CD4-positive, alpha-beta T cell (primary cell): ENCODE measurements around the gene HYAL4. TPM values are rescaled to one million over a fixed set of nuclear protein-coding genes. Genes with fewer than 3 reads are reported as not detected.
A peak's percentile ranks its signal among the peaks of the same experiment; 100 is the strongest.

Source experiments
- ATAC-seq: fragments of 200-7000 bp; cut with Tn5 transposase; one replicate; pipeline ENCODE4 v1.10.0; 2022; ENCODE audit warnings: mild to moderate bottlenecking; ENCODE audit not compliant: poor library complexity
- CTCF ChIA-PET: fragments of 350-600 bp; sonication (Branson Sonifier 250); formaldehyde crosslinking; loops from one replicate; lab custom pipeline; 2021; ENCODE audit warnings: antibody characterized with exemption, inconsistent platforms; lab: Charles Lee
- POLR2A ChIA-PET: fragments of 350-600 bp; sonication (Branson Sonifier 250); formaldehyde crosslinking; loops from one replicate; lab custom pipeline; 2021; ENCODE audit warnings: antibody characterized with exemption, inconsistent platforms; lab: Charles Lee
- DNase-seq, 14 experiments: peaks; one replicate each; pipeline ENCODE4 v3.0.0-alpha.2; 2013 to 2020; ENCODE audit warnings: mixed read lengths in 2 of 14
- H3K27ac ChIP-seq, 2 donors: one replicate each; pipeline versions ENCODE4 v1.5.1 to v1.7.0; 2013; ENCODE audit warnings: low read length in 2 of 2, low read depth in 1 of 2, mild to moderate bottlenecking in 1 of 2
- H3K27me3 ChIP-seq, 2 experiments: 1 replicate in 1 of 2; 2 replicates in 1 of 2; pipeline versions ENCODE4 v1.6.1 to v1.7.0; 2013; ENCODE audit warnings: low read length in 2 of 2, control low read depth in 1 of 2, mild to moderate bottlenecking in 1 of 2, moderate library complexity in 1 of 2; ENCODE audit not compliant: insufficient read depth in 2 of 2, control insufficient read depth in 1 of 2
- H3K36me3 ChIP-seq: one replicate; pipeline ENCODE4 v1.6.1; 2013; ENCODE audit warnings: low read length, control low read depth; ENCODE audit not compliant: insufficient read depth
- H3K4me1 ChIP-seq: one replicate; pipeline ENCODE4 v1.6.1; 2013; ENCODE audit warnings: low read length, control low read depth; ENCODE audit not compliant: insufficient read depth
- H3K4me3 ChIP-seq: one replicate; pipeline ENCODE4 v1.5.1; 2013; ENCODE audit warnings: mild to moderate bottlenecking, low read length, moderate library complexity
- H3K9me3 ChIP-seq, 2 experiments: 1 replicate in 1 of 2; 2 replicates in 1 of 2; pipeline versions ENCODE4 v1.6.1 to v1.7.0; 2013; ENCODE audit warnings: low read length in 2 of 2, mild to moderate bottlenecking in 2 of 2, control low read depth in 1 of 2, moderate library complexity in 1 of 2; ENCODE audit not compliant: control insufficient read depth in 1 of 2, insufficient read depth in 1 of 2
- H3K27ac Mint-ChIP-seq: one replicate; pipeline ENCODE4 v1.8.0; 2020; ENCODE audit warnings: mixed read lengths
- H3K27me3 Mint-ChIP-seq: one replicate; pipeline ENCODE4 v1.8.0; 2021; ENCODE audit warnings: mixed read lengths
- H3K36me3 Mint-ChIP-seq: one replicate; pipeline ENCODE4 v1.8.0; 2021; ENCODE audit warnings: low read depth, mixed read lengths
- H3K4me1 Mint-ChIP-seq: one replicate; pipeline ENCODE4 v1.8.0; 2021; ENCODE audit warnings: low read depth, mixed read lengths
- H3K4me3 Mint-ChIP-seq: one replicate; pipeline ENCODE4 v1.8.0; 2020; ENCODE audit warnings: mild to moderate bottlenecking, mixed read lengths
- H3K9me3 Mint-ChIP-seq: one replicate; pipeline ENCODE4 v1.8.0; 2020; ENCODE audit warnings: mixed read lengths
- intact Hi-C, 2 experiments: fragments of 100-400 bp; cut with DNase I in 1 of 2; cut with micrococcal nuclease in 1 of 2; formaldehyde crosslinking; loops; one replicate each; pipeline versions ENCODE4 v1.15.1 to v1.9.0; 2023 to 2025; cut with DNase I, micrococcal nuclease
- total RNA-seq, 174 experiments: library from RNA in 2 of 174; stranded (reverse) in 2 of 174; gene quantifications; one replicate each; pipeline ENCODE4 v1.2.3 and lab custom pipeline; 2021 to 2026
- TF ChIP-seq, protein P1 (sequence below): fragments of 200-600 bp; IDR thresholded peaks from one replicate; pipeline ENCODE4 v1.8.0; 2022; ENCODE audit warnings: antibody characterized with exemption, mild to moderate bottlenecking

HYAL4 gene
- total RNA-seq, 2 experiments from 2014 or later = 0.14 TPM; not detected in 1

- no peaks in the 10 kb centered on the region for H3K9me3 Mint-ChIP-seq
- no peaks in the 10 kb centered on the region for H3K9me3 ChIP-seq
- no peaks in the 10 kb centered on the region for H3K27me3 ChIP-seq
- no peaks in the 10 kb centered on the region for H3K36me3 ChIP-seq
- no peaks in the 10 kb centered on the region for H3K4me1 ChIP-seq
- intact Hi-C loops = loop anchor here (1.0 to 5.0 kb wide), 6 partner anchors 68 to 371 kb away; no protein-coding TSS in a partner anchor
- TF ChIP-seq, protein P1, sequence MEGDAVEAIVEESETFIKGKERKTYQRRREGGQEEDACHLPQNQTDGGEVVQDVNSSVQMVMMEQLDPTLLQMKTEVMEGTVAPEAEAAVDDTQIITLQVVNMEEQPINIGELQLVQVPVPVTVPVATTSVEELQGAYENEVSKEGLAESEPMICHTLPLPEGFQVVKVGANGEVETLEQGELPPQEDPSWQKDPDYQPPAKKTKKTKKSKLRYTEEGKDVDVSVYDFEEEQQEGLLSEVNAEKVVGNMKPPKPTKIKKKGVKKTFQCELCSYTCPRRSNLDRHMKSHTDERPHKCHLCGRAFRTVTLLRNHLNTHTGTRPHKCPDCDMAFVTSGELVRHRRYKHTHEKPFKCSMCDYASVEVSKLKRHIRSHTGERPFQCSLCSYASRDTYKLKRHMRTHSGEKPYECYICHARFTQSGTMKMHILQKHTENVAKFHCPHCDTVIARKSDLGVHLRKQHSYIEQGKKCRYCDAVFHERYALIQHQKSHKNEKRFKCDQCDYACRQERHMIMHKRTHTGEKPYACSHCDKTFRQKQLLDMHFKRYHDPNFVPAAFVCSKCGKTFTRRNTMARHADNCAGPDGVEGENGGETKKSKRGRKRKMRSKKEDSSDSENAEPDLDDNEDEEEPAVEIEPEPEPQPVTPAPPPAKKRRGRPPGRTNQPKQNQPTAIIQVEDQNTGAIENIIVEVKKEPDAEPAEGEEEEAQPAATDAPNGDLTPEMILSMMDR = peak; percentile 76
- DNase-seq (peak in 8 of 14 experiments; percentile 5 to 74 (median 32)), ATAC-seq (peak; percentile 78)
- no peak overlapping the region for H3K4me3 ChIP-seq
- ChIA-PET CTCF (interaction anchor here (0.8 to 1.9 kb wide), 2 partner anchors 11 to 183 kb away, joined by 3 to 6 read pairs; no protein-coding TSS in a partner anchor), POLR2A (no interaction called here)
- no peaks in the 10 kb centered on the region for H3K36me3 Mint-ChIP-seq
- no peak overlapping the region for H3K27ac Mint-ChIP-seq
- H3K4me1 Mint-ChIP-seq = no peaks in the 10 kb centered on the region
- H3K27ac ChIP-seq = no peak overlapping the region
- H3K27me3 Mint-ChIP-seq = peaks cover 4% of the 10 kb centered on the region
- no peak overlapping the region for H3K4me3 Mint-ChIP-seq
These were observed 20.6 kb downstream of the HYAL4 start for GRCh38 chr7:123865517-123866117.

GRCh38 chr7:123867225-123867624 lies 22.3 kb downstream of the HYAL4 start:
- peaks cover 2% of the 10 kb centered on the region for H3K4me1 Mint-ChIP-seq
- H3K4me3 Mint-ChIP-seq = no peak overlapping the region
- POLR2A ChIA-PET = no interaction called here
- H3K36me3 Mint-ChIP-seq = no peaks in the 10 kb centered on the region
- TF ChIP-seq, protein P1 = no peak
- no peak overlapping the region for H3K27ac Mint-ChIP-seq
- no peaks in the 10 kb centered on the region for H3K9me3 Mint-ChIP-seq
- no peaks in the 10 kb centered on the region for H3K4me1 ChIP-seq
- DNase-seq (peak in 2 of 14 experiments; percentile 21 to 40), ATAC-seq (no peak)
- no peaks in the 10 kb centered on the region for H3K9me3 ChIP-seq
- intact Hi-C loops = loop anchor here (5.0 kb wide), 2 partner anchors 70 to 285 kb away; no protein-coding TSS in a partner anchor
- H3K27me3 Mint-ChIP-seq = peaks cover 5% of the 10 kb centered on the region
- CTCF ChIA-PET = interaction anchor here (0.8 kb wide), 1 partner anchor 185 kb away, joined by 3 read pairs; no protein-coding TSS in a partner anchor
- H3K36me3 ChIP-seq = no peaks in the 10 kb centered on the region
- H3K27ac ChIP-seq = no peak overlapping the region
- H3K4me3 ChIP-seq = no peak overlapping the region
- peaks cover 0 to 3% of the 10 kb centered on the region in 2 experiments for H3K27me3 ChIP-seq

- peaks cover 3 to 14% of the 10 kb centered on the region in 2 experiments for H3K27me3 ChIP-seq
- ChIA-PET POLR2A (no interaction called here), CTCF (interaction anchor here (0.9 kb wide), 1 partner anchor 190 kb away, joined by 5 read pairs; no protein-coding TSS in a partner anchor)
- no peaks in the 10 kb centered on the region for H3K4me1 ChIP-seq
- no peaks in the 10 kb centered on the region for H3K36me3 ChIP-seq
- no peaks in the 10 kb centered on the region for H3K9me3 ChIP-seq
- TF ChIP-seq, protein P1 = no peak
- intact Hi-C loops = loop anchor here (1.0 to 2.0 kb wide), 2 partner anchors 377 to 378 kb away; no protein-coding TSS in a partner anchor
- no peak overlapping the region for H3K27ac ChIP-seq
- peaks cover 28% of the 10 kb centered on the region for H3K27me3 Mint-ChIP-seq
- H3K4me1 Mint-ChIP-seq = peaks cover 7% of the 10 kb centered on the region
- no peaks in the 10 kb centered on the region for H3K9me3 Mint-ChIP-seq
- no peaks in the 10 kb centered on the region for H3K36me3 Mint-ChIP-seq
- H3K27ac Mint-ChIP-seq = no peak overlapping the region
- DNase-seq (peak in 11 of 14 experiments; percentile 3 to 54 (median 12)), ATAC-seq (peak; percentile 39)
- H3K4me3 Mint-ChIP-seq = no peak overlapping the region
- no peak overlapping the region for H3K4me3 ChIP-seq
These were observed 27.3 kb downstream of the HYAL4 start for GRCh38 chr7:123871998-123872867.
